22Rv1 (cell line): ENCODE data around the gene UBE2E1.

Source experiments
- ZFX ChIP-seq: fragments of 450-650 bp; IDR thresholded peaks from 2 replicates; pipeline ENCODE4 v1.6.1; 2017; ENCODE audit warnings: antibody characterized with exemption, borderline replicate concordance
- TF ChIP-seq, protein P1 (sequence below): fragments of 450-650 bp; IDR thresholded peaks from 2 replicates; pipeline ENCODE4 v1.5.1; 2017; ENCODE audit warnings: mild to moderate bottlenecking

- TF ChIP-seq, protein P1, sequence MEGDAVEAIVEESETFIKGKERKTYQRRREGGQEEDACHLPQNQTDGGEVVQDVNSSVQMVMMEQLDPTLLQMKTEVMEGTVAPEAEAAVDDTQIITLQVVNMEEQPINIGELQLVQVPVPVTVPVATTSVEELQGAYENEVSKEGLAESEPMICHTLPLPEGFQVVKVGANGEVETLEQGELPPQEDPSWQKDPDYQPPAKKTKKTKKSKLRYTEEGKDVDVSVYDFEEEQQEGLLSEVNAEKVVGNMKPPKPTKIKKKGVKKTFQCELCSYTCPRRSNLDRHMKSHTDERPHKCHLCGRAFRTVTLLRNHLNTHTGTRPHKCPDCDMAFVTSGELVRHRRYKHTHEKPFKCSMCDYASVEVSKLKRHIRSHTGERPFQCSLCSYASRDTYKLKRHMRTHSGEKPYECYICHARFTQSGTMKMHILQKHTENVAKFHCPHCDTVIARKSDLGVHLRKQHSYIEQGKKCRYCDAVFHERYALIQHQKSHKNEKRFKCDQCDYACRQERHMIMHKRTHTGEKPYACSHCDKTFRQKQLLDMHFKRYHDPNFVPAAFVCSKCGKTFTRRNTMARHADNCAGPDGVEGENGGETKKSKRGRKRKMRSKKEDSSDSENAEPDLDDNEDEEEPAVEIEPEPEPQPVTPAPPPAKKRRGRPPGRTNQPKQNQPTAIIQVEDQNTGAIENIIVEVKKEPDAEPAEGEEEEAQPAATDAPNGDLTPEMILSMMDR: no peak
- TF ChIP-seq ZFX: no peak
Observed at GRCh38 chr3:23804441-23805209, 1.1 kb upstream of the UBE2E1 start.
